GM10248 (cell line): ENCODE data around the gene GYS2.

Source experiments
- CTCF ChIA-PET: fragments of 300-600 bp; sonication (Branson Sonifier 250); formaldehyde crosslinking; extraction: SDS; loops from one replicate; lab custom pipeline; 2021; ENCODE audit warnings: antibody characterized with exemption; lab: Yijun Ruan, JAX
- POLR2A ChIA-PET: fragments of 350-650 bp; sonication (Branson Sonifier 250); formaldehyde crosslinking; extraction: SDS; loops from one replicate; lab custom pipeline; 2020; ENCODE audit warnings: antibody characterized with exemption; lab: Yijun Ruan, JAX
- DNase-seq: peaks from one replicate; pipeline ENCODE4 v3.0.0; 2012; ENCODE audit errors: extremely low spot score
- TF ChIP-seq, protein P1 (sequence below): IDR thresholded peaks from 2 replicates; pipeline ENCODE4 v1.5.1; 2012; ENCODE audit warnings: mild to moderate bottlenecking, low read depth; ENCODE audit errors: extremely low read depth, missing control alignments, control extremely low read depth

GYS2 gene

DNA sequence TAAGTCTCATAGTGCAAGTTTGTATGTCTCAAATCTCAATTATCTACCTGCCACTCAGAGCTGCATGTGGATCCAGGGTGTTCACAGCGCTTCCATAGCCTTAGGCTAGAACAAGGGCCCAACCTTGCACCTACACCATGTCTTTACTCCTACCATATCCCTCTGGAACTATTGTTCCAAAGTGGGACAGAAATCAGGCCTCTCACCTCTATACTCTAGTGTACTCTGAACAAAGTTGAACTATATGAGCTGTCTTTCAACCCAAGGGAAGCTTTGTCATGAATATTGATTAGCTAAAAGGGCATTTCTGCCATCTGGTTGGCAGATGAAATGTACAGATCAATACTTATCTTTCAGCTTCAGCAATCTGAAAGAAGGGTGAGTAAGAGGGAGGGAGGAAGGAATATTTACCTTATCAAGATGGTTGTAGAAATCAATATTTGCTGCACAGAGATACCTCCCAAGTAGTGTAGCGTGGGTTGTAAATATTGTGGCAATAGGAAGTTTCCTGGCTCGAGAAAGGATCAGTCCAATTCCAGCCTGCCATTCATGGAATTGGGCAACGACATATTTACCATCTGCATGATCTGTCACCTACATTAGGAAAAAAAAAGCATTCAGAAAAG lies 30.8 kb downstream of the GYS2 start:
- no peak for DNase-seq
- POLR2A ChIA-PET, result no interaction called here
- TF ChIP-seq, protein P1, sequence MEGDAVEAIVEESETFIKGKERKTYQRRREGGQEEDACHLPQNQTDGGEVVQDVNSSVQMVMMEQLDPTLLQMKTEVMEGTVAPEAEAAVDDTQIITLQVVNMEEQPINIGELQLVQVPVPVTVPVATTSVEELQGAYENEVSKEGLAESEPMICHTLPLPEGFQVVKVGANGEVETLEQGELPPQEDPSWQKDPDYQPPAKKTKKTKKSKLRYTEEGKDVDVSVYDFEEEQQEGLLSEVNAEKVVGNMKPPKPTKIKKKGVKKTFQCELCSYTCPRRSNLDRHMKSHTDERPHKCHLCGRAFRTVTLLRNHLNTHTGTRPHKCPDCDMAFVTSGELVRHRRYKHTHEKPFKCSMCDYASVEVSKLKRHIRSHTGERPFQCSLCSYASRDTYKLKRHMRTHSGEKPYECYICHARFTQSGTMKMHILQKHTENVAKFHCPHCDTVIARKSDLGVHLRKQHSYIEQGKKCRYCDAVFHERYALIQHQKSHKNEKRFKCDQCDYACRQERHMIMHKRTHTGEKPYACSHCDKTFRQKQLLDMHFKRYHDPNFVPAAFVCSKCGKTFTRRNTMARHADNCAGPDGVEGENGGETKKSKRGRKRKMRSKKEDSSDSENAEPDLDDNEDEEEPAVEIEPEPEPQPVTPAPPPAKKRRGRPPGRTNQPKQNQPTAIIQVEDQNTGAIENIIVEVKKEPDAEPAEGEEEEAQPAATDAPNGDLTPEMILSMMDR, result no peak
- CTCF ChIA-PET, result interaction anchor here (1.0 to 1.2 kb wide), 2 partner anchors 10 to 13 kb away, joined by 3 to 4 read pairs; no protein-coding TSS in a partner anchor

DNA sequence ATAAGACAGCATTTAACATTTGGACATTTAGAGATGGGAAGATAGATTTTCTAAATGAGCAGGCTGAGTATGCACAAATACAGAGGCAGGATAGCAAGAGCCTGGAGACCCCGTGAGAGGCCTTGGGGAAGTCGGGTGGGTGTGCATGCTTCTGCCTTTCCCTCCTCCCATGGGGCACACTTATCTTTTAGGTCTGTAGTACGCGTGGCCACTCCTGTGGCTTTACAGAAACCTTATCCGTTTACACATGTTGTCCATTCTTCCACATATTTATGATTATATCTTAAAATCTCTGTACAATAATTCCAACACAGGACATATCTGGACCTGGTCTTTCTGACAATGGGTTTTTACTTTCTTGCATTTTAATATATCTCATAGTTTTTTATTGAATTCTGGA lies 33.6 kb downstream of the GYS2 start:
- CTCF ChIA-PET, result no interaction called here
- DNase-seq, result no peak
- TF ChIP-seq, protein P1, result no peak
- POLR2A ChIA-PET, result no interaction called here

DNA sequence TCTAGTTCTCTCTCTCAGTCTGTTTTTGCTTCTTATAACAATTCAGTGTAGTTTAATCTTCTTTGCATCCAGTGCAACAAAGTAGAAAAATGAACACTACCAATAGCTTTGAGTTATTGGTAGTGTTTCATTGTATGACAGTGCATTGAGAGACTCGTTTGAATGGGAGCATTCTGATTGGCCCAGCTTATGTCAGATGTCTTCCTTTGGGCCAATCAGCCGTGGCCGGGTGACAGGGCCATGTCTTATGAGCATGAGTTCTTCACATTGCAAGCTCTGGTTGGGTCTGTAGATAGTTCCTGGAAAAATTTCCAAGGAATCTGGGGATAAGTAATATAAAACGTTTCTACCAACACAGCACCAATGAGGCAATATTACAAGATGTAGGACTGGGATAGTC lies 36.5 kb downstream of the GYS2 start:
- TF ChIP-seq, protein P1, result no peak
- no peak for DNase-seq
- ChIA-PET POLR2A (no interaction called here), CTCF (interaction anchor here (0.7 to 1.4 kb wide), 2 partner anchors 9 to 11 kb away, joined by 4 read pairs; no protein-coding TSS in a partner anchor)

DNA sequence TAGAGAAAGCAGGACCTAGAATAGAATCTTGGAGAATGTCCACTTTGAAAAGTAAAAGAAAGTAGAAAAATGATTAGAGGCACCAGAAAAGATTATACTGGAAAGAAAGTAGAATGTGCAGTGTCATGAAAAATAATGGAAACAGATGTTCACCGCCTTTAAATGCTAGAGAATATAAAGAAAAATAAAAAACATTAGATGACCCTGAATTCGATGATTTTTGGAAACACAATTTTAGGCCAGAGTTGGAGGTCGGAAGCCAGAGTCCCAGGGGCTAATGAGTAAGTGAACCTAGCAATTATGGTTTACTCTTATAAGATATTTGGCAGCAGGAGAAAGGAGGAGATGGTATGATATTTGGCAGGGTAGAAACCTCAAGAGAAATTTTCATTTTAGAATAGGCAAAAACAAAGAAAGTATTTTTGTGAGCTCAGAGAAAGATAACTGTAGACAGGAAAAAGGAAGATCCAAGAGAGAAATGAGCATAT lies 37.7 kb downstream of the GYS2 start:
- no peak for DNase-seq
- ChIA-PET CTCF (interaction anchor here (1.1 to 1.3 kb wide), 2 partner anchors 10 to 18 kb away, joined by 3 read pairs; no protein-coding TSS in a partner anchor), POLR2A (no interaction called here)
- TF ChIP-seq, protein P1, result no peak

DNA sequence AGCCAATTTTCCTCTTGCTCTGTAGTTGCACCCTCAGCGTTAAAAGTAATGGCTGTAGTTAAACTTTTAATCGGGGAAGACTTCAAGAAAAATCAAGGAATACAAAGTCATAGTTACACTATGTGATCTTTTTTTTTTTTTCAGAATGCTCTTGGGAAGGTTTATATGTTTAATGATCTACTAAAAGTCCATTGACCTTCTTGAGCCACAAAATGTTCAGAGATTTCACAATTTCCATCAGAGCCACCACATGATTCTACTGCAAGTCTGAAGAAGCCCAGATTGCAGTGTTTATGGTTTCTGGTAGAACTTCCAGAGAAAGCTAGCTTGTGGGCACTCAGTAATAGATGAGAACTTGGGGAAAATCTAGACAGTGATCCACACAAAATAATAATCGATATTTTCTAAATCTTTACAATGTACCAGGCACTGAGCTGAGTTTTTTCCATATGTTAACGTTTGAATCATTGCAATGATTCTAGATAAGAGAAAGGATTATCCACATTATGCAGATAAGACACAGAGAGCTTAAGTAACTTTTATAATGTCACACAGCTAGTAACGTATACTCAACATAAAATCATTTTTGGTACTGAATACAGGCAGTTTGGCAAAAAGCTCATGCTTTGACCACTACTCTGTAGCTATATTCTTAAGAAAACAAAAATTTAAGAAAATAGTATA lies 38.3 kb downstream of the GYS2 start:
- no peak for DNase-seq
- TF ChIP-seq, protein P1, result no peak
- ChIA-PET CTCF (interaction anchor here (1.1 to 1.3 kb wide), 2 partner anchors 9 to 18 kb away, joined by 3 read pairs; no protein-coding TSS in a partner anchor), POLR2A (no interaction called here)

DNA sequence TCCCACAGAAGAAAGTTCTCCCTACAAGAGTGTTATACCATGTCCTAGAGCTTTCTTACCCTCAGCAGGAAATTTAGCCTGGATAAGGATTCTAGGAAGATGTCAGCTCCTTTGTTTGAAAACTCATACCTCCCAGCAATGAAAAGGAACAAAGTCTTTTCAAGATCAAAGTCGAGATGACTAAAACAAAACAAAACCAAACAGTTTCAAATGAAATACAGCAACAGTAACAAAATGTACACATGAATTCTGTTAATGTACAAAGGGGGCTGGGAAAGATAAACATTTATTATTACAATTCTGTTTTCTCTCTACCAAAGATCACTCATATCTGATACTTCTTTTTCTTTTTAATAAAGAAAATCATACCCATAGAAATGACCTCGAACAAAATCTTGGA lies 41.8 kb downstream of the GYS2 start:
- ChIA-PET POLR2A (no interaction called here), CTCF (interaction anchor here (0.9 kb wide), 1 partner anchor 24 kb away, joined by 3 read pairs; no protein-coding TSS in a partner anchor)
- DNase-seq, result no peak
- TF ChIP-seq, protein P1, result no peak
